PFSK-1 (cell line): Measurements from ENCODE around the gene IMPG2.

Experiments used
- FOXP2 ChIP-seq: optimal IDR thresholded peaks from 2 replicates; pipeline ENCODE3; 2011; ENCODE audit warnings: borderline replicate concordance, control low read depth, inconsistent platforms; ENCODE audit not compliant: insufficient read depth; ENCODE audit errors: extremely low read length, extremely low read depth
- POLR2AphosphoS5 ChIP-seq: IDR thresholded peaks from 2 replicates; pipeline ENCODE4 v1.6.1; 2012; ENCODE audit warnings: low read depth, mild to moderate bottlenecking, control low read depth, low read length, moderate library complexity
- REST ChIP-seq, 2 experiments: IDR thresholded peaks; 2 replicates each; pipeline versions ENCODE4 v1.6.1 to v1.8.0; 2011 to 2012; ENCODE audit warnings: low read depth in 2 of 2, low read length in 2 of 2, control low read depth in 1 of 2, inconsistent platforms in 1 of 2, mild to moderate bottlenecking in 1 of 2, moderate library complexity in 1 of 2; ENCODE audit not compliant: insufficient read depth in 1 of 2
- SIN3A ChIP-seq: IDR thresholded peaks from 2 replicates; pipeline ENCODE4 v1.6.1; 2012; ENCODE audit warnings: mild to moderate bottlenecking, low read length, moderate library complexity, borderline replicate concordance; ENCODE audit not compliant: insufficient read depth
- TAF1 ChIP-seq: IDR thresholded peaks from 2 replicates; pipeline ENCODE4 v1.6.1; 2012; ENCODE audit warnings: low read length, control low read depth, borderline replicate concordance; ENCODE audit not compliant: insufficient read depth

- TF ChIP-seq POLR2AphosphoS5 (no peak), TAF1 (no peak), SIN3A (no peak), REST (IDR thresholded peaks at IDR 0.05; ENCODE audit: insufficient read depth in 1 of 2, low read depth in 2 of 2, low read length in 2 of 2) (no peak), FOXP2 (no peak)
These were observed 136.3 kb downstream of the IMPG2 start for GRCh38 chr3:101184111-101184510.
